ENCODE measurements around the gene CORIN. TPM values are rescaled to one million over a fixed set of nuclear protein-coding genes. Genes with fewer than 3 reads are reported as not detected.

The CORIN gene
- total RNA-seq, 4 donors from 2014 or later: 0.49 to 5.3 (median 4.4) TPM; not detected in 1

GRCh38 chr4:47819178-47819577 lies 18.7 kb downstream of the CORIN start:
- TF ChIP-seq CTCF (IDR thresholded peaks at IDR 0.05; ENCODE audit: low read depth): no peak

- TF ChIP-seq CTCF (IDR thresholded peaks at IDR 0.05; ENCODE audit: low read depth): no peak
These were observed 20.6 kb downstream of the CORIN start for GRCh38 chr4:47817275-47817674.

- no peak for TF ChIP-seq CTCF (IDR thresholded peaks at IDR 0.05; ENCODE audit: low read depth)
These were observed 21.1 kb downstream of the CORIN start for GRCh38 chr4:47816748-47817147.

GRCh38 chr4:47814618-47815295 lies 23.1 kb downstream of the CORIN start:
- no peak for TF ChIP-seq CTCF (IDR thresholded peaks at IDR 0.05; ENCODE audit: low read depth)

GRCh38 chr4:47809654-47810203 lies 28.1 kb downstream of the CORIN start:
- TF ChIP-seq CTCF (IDR thresholded peaks at IDR 0.05; ENCODE audit: low read depth): no peak

- TF ChIP-seq CTCF (IDR thresholded peaks at IDR 0.05; ENCODE audit: low read depth): no peak
These were observed 33.3 kb downstream of the CORIN start for GRCh38 chr4:47804598-47804997.

GRCh38 chr4:47801481-47802002 lies 36.3 kb downstream of the CORIN start:
- TF ChIP-seq CTCF (IDR thresholded peaks at IDR 0.05; ENCODE audit: low read depth): no peak
